Body of pancreas (tissue), 4 donors: ENCODE results near the gene ZFR2. TPM values are rescaled to one million over a fixed set of nuclear protein-coding genes. Genes with fewer than 3 reads are reported as not detected.

Experiments
- ATAC-seq: fragments of 150-250 bp; one replicate; pipeline ENCODE4 v1.9.1; 2016
- DNase-seq, 4 donors: peaks; one replicate each; pipeline ENCODE4 v3.0.0-alpha.2; 2019
- H3K27ac ChIP-seq, 4 donors: fragments of 200-600 bp; sonication (generic); 1 replicate in 3 of 4; 2 replicates in 1 of 4; pipeline versions ENCODE4 v1.5.1 to v1.6.1; 2016 to 2019; ENCODE audit warnings: mild to moderate bottlenecking in 1 of 4, mixed read lengths in 1 of 4, moderate library complexity in 1 of 4
- H3K27me3 ChIP-seq, 2 donors: fragments of 200-600 bp; sonication (generic); one replicate each; pipeline ENCODE4 v1.6.0; 2016; ENCODE audit warnings: mild to moderate bottlenecking in 1 of 2
- H3K36me3 ChIP-seq, 2 donors: fragments of 200-600 bp; sonication (generic); replicated peaks in 1 of 2; 2 replicates each; pipeline ENCODE4 v1.5.1; 2016; ENCODE audit warnings: low read depth in 2 of 2; ENCODE audit not compliant: insufficient read depth in 1 of 2
- H3K4me1 ChIP-seq: fragments of 200-600 bp; sonication (generic); one replicate; pipeline ENCODE4 v1.6.0; 2016
- H3K4me3 ChIP-seq, 2 donors: fragments of 200-600 bp; sonication (generic); 1 replicate in 1 of 2; 2 replicates in 1 of 2; pipeline ENCODE4 v1.5.1; 2016 to 2019
- H3K9me3 ChIP-seq, 3 donors: fragments of 200-600 bp; sonication (generic); 1 replicate in 2 of 3; 2 replicates in 1 of 3; pipeline ENCODE4 v1.5.1; 2016
- POLR2A ChIP-seq, 3 donors: fragments of 450-650 bp; IDR thresholded peaks; one replicate each; pipeline ENCODE4 v1.6.1; 2016; ENCODE audit warnings: antibody characterized with exemption in 3 of 3, mild to moderate bottlenecking in 2 of 3
- WGBS, 2 donors: methylation state at CpG; one replicate each; pipeline ENCODE4 v1.1.5; 2017; 5-methylcytosine and 5-hydroxymethylcytosine counted together
- intact Hi-C: fragments of 100-400 bp; cut with DNase I; formaldehyde crosslinking; loops from one replicate; pipeline ENCODE4 v1.15.1; 2023
- total RNA-seq, 2 donors: library from RNA; depleted of rRNA; stranded (reverse); fragments of >200 nt; gene quantifications; one replicate each; pipeline ENCODE4 v1.1.0, GENCODE V29; 2016
- TF ChIP-seq, protein P1 (sequence below), 7 experiments: fragments of 450-650 bp in 4 of 7; fragments of 200-600 bp in 3 of 7; sonication (generic) in 3 of 7; IDR thresholded peaks; one replicate each; pipeline ENCODE4 v1.5.1; 2016 to 2019; ENCODE audit warnings: antibody characterized with exemption in 7 of 7

The ZFR2 gene
- total RNA-seq, 2 donors from 2014 or later: not detected

DNA sequence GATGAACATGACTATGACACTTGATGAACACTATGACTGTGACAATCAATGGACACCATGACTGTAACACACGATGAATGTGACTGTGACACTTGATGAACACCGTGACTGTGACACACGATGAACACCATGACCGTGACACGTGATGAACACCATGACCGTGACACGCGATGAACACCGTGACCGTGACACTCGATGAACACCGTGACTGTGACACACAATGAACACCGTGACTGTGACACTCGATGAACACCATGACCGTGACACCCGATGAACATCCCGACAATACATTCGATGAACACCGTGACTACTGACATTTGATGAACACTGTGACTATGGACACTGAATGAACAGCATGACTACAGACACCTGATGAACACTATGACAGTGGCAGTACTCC is 30.9 kb downstream of the ZFR2 start:
- Histone ChIP-seq H3K4me1 (no peaks in the 10 kb centered on the region), H3K9me3 (no peaks in the 10 kb centered on the region), H3K36me3 (no peaks in the 10 kb centered on the region), H3K27ac (no peak overlapping the region), H3K27me3 (no peaks in the 10 kb centered on the region), H3K4me3 (no peak overlapping the region)
- 92 to 93% methylated on average over 19 of the region's 19 CpGs for WGBS, 2 donors
- DNase-seq: no peak
- intact Hi-C loops: no loop called here
- TF ChIP-seq POLR2A (IDR thresholded peaks at IDR 0.05): no peak
- TF ChIP-seq, protein P1, sequence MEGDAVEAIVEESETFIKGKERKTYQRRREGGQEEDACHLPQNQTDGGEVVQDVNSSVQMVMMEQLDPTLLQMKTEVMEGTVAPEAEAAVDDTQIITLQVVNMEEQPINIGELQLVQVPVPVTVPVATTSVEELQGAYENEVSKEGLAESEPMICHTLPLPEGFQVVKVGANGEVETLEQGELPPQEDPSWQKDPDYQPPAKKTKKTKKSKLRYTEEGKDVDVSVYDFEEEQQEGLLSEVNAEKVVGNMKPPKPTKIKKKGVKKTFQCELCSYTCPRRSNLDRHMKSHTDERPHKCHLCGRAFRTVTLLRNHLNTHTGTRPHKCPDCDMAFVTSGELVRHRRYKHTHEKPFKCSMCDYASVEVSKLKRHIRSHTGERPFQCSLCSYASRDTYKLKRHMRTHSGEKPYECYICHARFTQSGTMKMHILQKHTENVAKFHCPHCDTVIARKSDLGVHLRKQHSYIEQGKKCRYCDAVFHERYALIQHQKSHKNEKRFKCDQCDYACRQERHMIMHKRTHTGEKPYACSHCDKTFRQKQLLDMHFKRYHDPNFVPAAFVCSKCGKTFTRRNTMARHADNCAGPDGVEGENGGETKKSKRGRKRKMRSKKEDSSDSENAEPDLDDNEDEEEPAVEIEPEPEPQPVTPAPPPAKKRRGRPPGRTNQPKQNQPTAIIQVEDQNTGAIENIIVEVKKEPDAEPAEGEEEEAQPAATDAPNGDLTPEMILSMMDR (IDR thresholded peaks at IDR 0.05): no peak
- ATAC-seq: no peak

DNA sequence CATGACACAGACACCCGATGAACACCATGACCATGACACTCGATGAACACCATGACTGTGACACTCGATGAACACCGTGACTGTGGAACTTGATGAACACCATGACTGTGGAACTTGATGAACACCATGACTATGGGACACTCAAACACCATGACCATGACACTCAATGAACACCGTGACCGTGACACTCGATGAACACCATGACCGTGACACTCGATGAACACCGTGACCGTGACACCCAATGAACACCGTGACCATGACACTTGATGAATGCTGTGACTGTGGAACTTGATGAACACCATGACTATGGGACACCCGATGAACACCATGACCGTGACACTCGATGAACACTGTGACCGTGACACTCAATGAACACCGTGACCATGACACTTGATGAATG is 31.5 kb downstream of the ZFR2 start:
- Histone ChIP-seq H3K36me3 (no peaks in the 10 kb centered on the region), H3K4me1 (no peaks in the 10 kb centered on the region), H3K27me3 (no peaks in the 10 kb centered on the region), H3K27ac (no peak overlapping the region), H3K4me3 (no peak overlapping the region), H3K9me3 (no peaks in the 10 kb centered on the region)
- no peak for DNase-seq
- TF ChIP-seq POLR2A (IDR thresholded peaks at IDR 0.05): no peak
- TF ChIP-seq, protein P1 (IDR thresholded peaks at IDR 0.05): no peak
- 86 to 89% methylated on average over 15 to 17 of the region's 17 CpGs for WGBS, 2 donors
- intact Hi-C loops: no loop called here
- ATAC-seq: no peak

DNA sequence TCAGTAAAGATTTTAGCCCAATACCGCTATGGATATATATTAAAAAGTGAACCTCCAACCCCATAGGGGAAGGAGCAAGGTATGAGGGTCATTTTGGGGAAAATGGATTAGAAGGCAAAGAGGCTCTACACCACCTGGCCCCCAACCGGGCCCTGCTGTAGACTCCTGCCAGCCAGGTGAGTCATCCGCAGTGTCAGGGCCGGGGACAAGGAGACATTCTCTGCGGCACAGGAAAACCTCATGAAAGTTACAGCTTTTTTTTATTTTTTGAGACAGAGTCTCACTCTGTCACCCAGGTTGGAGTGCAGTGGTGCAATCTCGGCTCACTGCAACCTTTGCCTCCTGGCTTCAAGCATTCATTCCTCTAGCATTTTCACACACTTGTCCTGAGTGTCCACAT is 32.0 kb downstream of the ZFR2 start:
- no peaks in the 10 kb centered on the region for H3K27me3 ChIP-seq
- H3K36me3 ChIP-seq: no peaks in the 10 kb centered on the region
- H3K27ac ChIP-seq: no peak overlapping the region
- intact Hi-C loops: no loop called here
- no peak overlapping the region for H3K4me3 ChIP-seq
- 86 to 89% methylated on average over 6 of the region's 6 CpGs for WGBS, 2 donors
- TF ChIP-seq POLR2A (IDR thresholded peaks at IDR 0.05): no peak
- TF ChIP-seq, protein P1 (IDR thresholded peaks at IDR 0.05): no peak
- H3K9me3 ChIP-seq: no peaks in the 10 kb centered on the region
- ATAC-seq (no peak), DNase-seq (no peak)
- no peaks in the 10 kb centered on the region for H3K4me1 ChIP-seq

DNA sequence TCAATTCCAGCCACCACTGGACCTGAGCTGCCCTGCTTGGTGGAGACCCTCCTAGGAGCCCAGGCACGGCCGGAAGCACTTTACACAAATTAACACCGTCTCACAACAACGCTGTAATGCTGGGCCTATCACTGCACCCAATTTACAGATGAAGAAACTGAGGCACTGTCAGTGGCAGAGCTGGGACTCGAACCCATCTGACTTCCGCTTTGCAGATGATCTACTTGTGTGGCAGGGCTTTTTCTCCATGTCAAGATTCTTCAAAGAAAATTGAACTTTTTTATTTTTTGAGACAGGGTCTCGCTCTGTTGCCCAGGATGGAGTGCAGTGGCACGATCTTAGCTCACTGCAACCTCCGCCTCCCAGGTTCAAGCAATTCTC is 33.8 kb downstream of the ZFR2 start:
- Histone ChIP-seq H3K9me3 (no peaks in the 10 kb centered on the region), H3K27ac (no peak overlapping the region), H3K4me3 (no peak overlapping the region), H3K4me1 (no peaks in the 10 kb centered on the region), H3K36me3 (no peaks in the 10 kb centered on the region), H3K27me3 (no peaks in the 10 kb centered on the region)
- no peak for TF ChIP-seq POLR2A (IDR thresholded peaks at IDR 0.05)
- TF ChIP-seq, protein P1 (IDR thresholded peaks at IDR 0.05): no peak
- WGBS, 2 donors: 71 to 73% methylated on average over 9 of the region's 9 CpGs
- intact Hi-C loops: no loop called here
- DNase-seq (no peak), ATAC-seq (no peak)

DNA sequence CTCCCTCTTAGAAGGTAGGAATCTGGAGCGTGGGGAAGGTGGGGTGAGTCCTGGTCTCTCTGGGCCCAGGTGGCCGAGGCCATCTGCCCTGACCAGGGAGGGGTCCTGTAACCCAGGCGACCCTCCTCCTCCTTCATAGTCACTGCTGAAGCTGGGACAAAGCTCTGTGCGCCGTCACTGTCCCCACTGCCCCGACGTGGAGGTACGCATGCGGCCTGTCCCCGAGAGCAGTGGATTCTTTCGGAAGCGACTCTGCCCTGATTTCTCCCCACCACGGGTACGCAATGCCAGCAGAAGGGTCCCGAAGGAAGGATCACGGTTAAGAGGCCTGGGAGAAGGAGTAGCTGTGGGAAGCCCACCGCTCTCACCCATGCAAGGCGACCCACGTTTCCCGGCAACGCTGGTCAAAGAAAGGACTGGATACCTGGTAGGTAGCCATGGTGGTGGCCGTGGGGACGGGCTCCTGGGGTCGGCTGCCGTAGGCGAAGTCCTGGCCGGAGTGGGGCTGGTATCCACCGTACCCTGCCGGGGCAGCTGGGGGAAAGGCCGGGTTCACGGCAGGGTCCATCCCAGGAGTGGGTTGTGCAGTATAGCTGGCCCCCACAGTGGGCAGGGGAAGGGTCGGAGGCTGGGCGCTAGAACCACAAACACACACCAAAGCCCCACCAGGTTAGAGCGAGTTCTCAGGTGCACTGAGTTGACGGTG is 34.3 kb downstream of the ZFR2 start:
- WGBS, 2 donors: 71 to 87% methylated on average over 10 to 33 of the region's 35 CpGs
- intact Hi-C loops: no loop called here
- no peak for ATAC-seq

More for the DNA sequence above, 34.3 kb downstream of the ZFR2 start:
- no peaks in the 10 kb centered on the region for H3K9me3 ChIP-seq
- no peak overlapping the region for H3K4me3 ChIP-seq
- H3K4me1 ChIP-seq: no peaks in the 10 kb centered on the region
- no peak for DNase-seq
- no peaks in the 10 kb centered on the region for H3K36me3 ChIP-seq
- no peak overlapping the region for H3K27ac ChIP-seq
- TF ChIP-seq POLR2A (IDR thresholded peaks at IDR 0.05): no peak
- TF ChIP-seq, protein P1 (IDR thresholded peaks at IDR 0.05): no peak
- H3K27me3 ChIP-seq: no peaks in the 10 kb centered on the region
